HG02623 (cell line): ENCODE data around the gene MDFIC.
A peak's percentile ranks its signal among the peaks of the same experiment; 100 is the strongest.
"Not testable (repeated sequence)": the region's sequence is repeated elsewhere in the genome, so short reads cannot be mapped to it uniquely, and the experiment has no call there.

Source experiments
- ATAC-seq: cut with Tn5 transposase; IDR thresholded peaks from one replicate; pipeline ENCODE4 v1.9.1; 2021; ENCODE audit warnings: moderate library complexity; ENCODE audit not compliant: unreplicated experiment

The MDFIC gene

GRCh38 chr7:114922026-114922651 is at the start of gene MDFIC:
Gene MDFIC, plus strand, starts transcription at chr7:114922094. Its CDS starts 940 bp downstream, at chr7:114923034.
- peak; percentile 30 for ATAC-seq

- no peak for ATAC-seq
Measured at GRCh38 chr7:114874170-114874569, 47.7 kb upstream of the MDFIC start.

GRCh38 chr7:114875186-114875585 is 46.7 kb upstream of the MDFIC start:
- no peak for ATAC-seq

GRCh38 chr7:114879554-114879953 is 42.3 kb upstream of the MDFIC start:
- no peak for ATAC-seq

GRCh38 chr7:114885836-114886235 is 36.1 kb upstream of the MDFIC start:
- ATAC-seq, result no peak

GRCh38 chr7:114886241-114886640 is 35.7 kb upstream of the MDFIC start:
- ATAC-seq, result no peak

- ATAC-seq, result not testable (repeated sequence)
Measured at GRCh38 chr7:114889116-114889515, 32.8 kb upstream of the MDFIC start.

GRCh38 chr7:114889646-114890285 is 32.1 kb upstream of the MDFIC start:
- ATAC-seq, result peak; percentile 77

GRCh38 chr7:114890561-114890960 is 31.3 kb upstream of the MDFIC start:
- ATAC-seq, result no peak

- no peak for ATAC-seq
Measured at GRCh38 chr7:114900127-114900526, 21.8 kb upstream of the MDFIC start.

GRCh38 chr7:114901771-114902170 is 20.1 kb upstream of the MDFIC start:
- ATAC-seq, result no peak

- no peak for ATAC-seq
Measured at GRCh38 chr7:114903131-114903530, 18.8 kb upstream of the MDFIC start.

GRCh38 chr7:114910787-114911186 is 11.1 kb upstream of the MDFIC start:
- ATAC-seq, result no peak

- no peak for ATAC-seq
Measured at GRCh38 chr7:114911411-114911810, 10.5 kb upstream of the MDFIC start.

- ATAC-seq, result peak; percentile 86
Measured at GRCh38 chr7:114916261-114916892, 5.5 kb upstream of the MDFIC start.

- ATAC-seq, result no peak
Measured at GRCh38 chr7:114917211-114917839, 4.6 kb upstream of the MDFIC start.

- no peak for ATAC-seq
Measured at GRCh38 chr7:114919587-114919986, 2.3 kb upstream of the MDFIC start.

GRCh38 chr7:114921631-114922025 is 266 bp upstream of the MDFIC start:
- ATAC-seq, result no peak

GRCh38 chr7:114922652-114923402 is 933 bp downstream of the MDFIC start:
- ATAC-seq, result peak; percentile 32

- no peak for ATAC-seq
Measured at GRCh38 chr7:114923403-114923713, 1.5 kb downstream of the MDFIC start.

- ATAC-seq, result peak; percentile 17
Measured at GRCh38 chr7:114924038-114924712, 2.3 kb downstream of the MDFIC start.
